ENCODE measurements around the gene PGAP2. TPM values are rescaled to one million over a fixed set of nuclear protein-coding genes. Genes with fewer than 3 reads are reported as not detected.

PGAP2 gene
- total and polyA plus RNA-seq, 2 of the 4 experiments (the other 2 are of a cell fraction): 10.6 to 31.3 TPM

- H3K4ac ChIP-seq (ENCODE audit: low read depth, low read length): no peak overlapping the region
- H3K4me3 ChIP-seq (ENCODE audit: insufficient read depth, low read depth, low read length): no peak overlapping the region
- no peak overlapping the region for H4K91ac ChIP-seq (ENCODE audit: insufficient read depth, low read depth, low read length)
- H3K56ac ChIP-seq (ENCODE audit: extremely low read depth, insufficient read depth, low read length): no peak overlapping the region
- dilution Hi-C loops (cut with HindIII; ENCODE audit: low sequenced_read_pairs, unreplicated experiment) (no loop called here), intact Hi-C loops (cut with micrococcal nuclease) (loop anchor here (5.0 to 10.0 kb wide), 2 partner anchors 85 to 403 kb away; no protein-coding TSS in a partner anchor), in situ Hi-C loops (cut with MboI; ENCODE audit: low sequenced_read_pairs) (no loop called here)
- TF ChIP-seq RFX5 (IDR thresholded peaks at IDR 0.05; ENCODE audit: low read depth, low read length) (no peak), MXI1 (IDR thresholded peaks at IDR 0.05; ENCODE audit: borderline replicate concordance, low read depth, low read length) (no peak), BHLHE40 (IDR thresholded peaks at IDR 0.05; ENCODE audit: low read depth, low read length) (no peak), CHD1 (IDR thresholded peaks at IDR 0.05; ENCODE audit: low read depth, low read length) (no peak), CEBPB (IDR thresholded peaks at IDR 0.05; ENCODE audit: low read depth, low read length) (peak; percentile 31; the same call in 1 of the 2 replicates), USF2 (IDR thresholded peaks at IDR 0.05; ENCODE audit: low read depth, low read length) (no peak), SMC3 (IDR thresholded peaks at IDR 0.05; ENCODE audit: low read depth, low read length) (no peak)
- no peak overlapping the region for H3K27ac ChIP-seq (ENCODE audit: insufficient read depth, low read length)
- peaks cover 23% of the 10 kb centered on the region for H3K9me1 ChIP-seq (ENCODE audit: insufficient read depth, low read length)
- no peaks in the 10 kb centered on the region for H3K27me3 ChIP-seq (ENCODE audit: control insufficient read depth, insufficient read depth, low read length)
- H3K9me3 ChIP-seq (ENCODE audit: control insufficient read depth, insufficient read depth, low read length): no peaks in the 10 kb centered on the region
- H3K23ac ChIP-seq (ENCODE audit: low read depth, low read length): no peak overlapping the region; the same call in 1 of the 2 replicates
- no peak overlapping the region for H4K5ac ChIP-seq (ENCODE audit: low read depth, low read length)
- no peaks in the 10 kb centered on the region for H4K20me1 ChIP-seq (ENCODE audit: insufficient read depth, low read length)
- H4K8ac ChIP-seq (ENCODE audit: low read depth in 2 of 2, low read length in 2 of 2): no peak overlapping the region
- no peak overlapping the region for H3K9ac ChIP-seq (ENCODE audit: low read depth, low read length)
- no peak overlapping the region for H2BK5ac ChIP-seq (ENCODE audit: low read depth, low read length, poor library complexity, severe bottlenecking)
- ATAC-seq (ENCODE audit: low read depth) (no peak), DNase-seq (no peak)
- H3K18ac ChIP-seq (ENCODE audit: low read depth, low read length): no peak overlapping the region
- H3K79me1 ChIP-seq (ENCODE audit: low read depth in 1 of 2, low read length in 2 of 2): peaks cover 24 to 53% of the 10 kb centered on the region in 2 experiments
- no peak overlapping the region for H2AK5ac ChIP-seq (ENCODE audit: low read depth, low read length)
- H3K4me2 ChIP-seq (ENCODE audit: low read depth, low read length): no peak overlapping the region; the same call in 1 of the 2 replicates
- H2BK15ac ChIP-seq (ENCODE audit: low read depth, low read length): no peak overlapping the region
- H3K4me1 ChIP-seq (ENCODE audit: control insufficient read depth, insufficient read depth, low read length): peaks cover 20% of the 10 kb centered on the region
- no peak overlapping the region for H2AFZ ChIP-seq (replicated peaks; ENCODE audit: low read length, poor library complexity)
- no peak overlapping the region for H2AK9ac ChIP-seq (replicated peaks; ENCODE audit: low read depth, low read length, poor library complexity)
- H2BK120ac ChIP-seq (ENCODE audit: low read depth, low read length): no peak overlapping the region
- no peak overlapping the region for H2BK20ac ChIP-seq (ENCODE audit: low read depth, low read length)
- ChIA-PET CTCF (no interaction called here), POLR2A (ENCODE audit: unreplicated experiment) (no interaction called here)
- H3K36me3 ChIP-seq (ENCODE audit: control insufficient read depth, insufficient read depth, low read length): no peaks in the 10 kb centered on the region
- no TSS peak for BruUV-seq (replicated peaks)
- no peak overlapping the region for H3K14ac ChIP-seq (replicated peaks; ENCODE audit: low read depth, low read length)
Measured at GRCh38 chr11:3857628-3858027, 49.3 kb downstream of the PGAP2 start.
